Brain microvascular endothelial cell (primary cell): ENCODE data around the gene CD37.
"Not testable (repeated sequence)": the region's sequence is repeated elsewhere in the genome, so short reads cannot be mapped to it uniquely, and the experiment has no call there.

Source experiments
- DNase-seq: peaks from one replicate; pipeline ENCODE4 v3.0.0-alpha.2; 2020
- H3K27ac ChIP-seq: fragments of 250-450 bp; sonication (Bioruptor Pico); 2 replicates; pipeline ENCODE4 v1.5.1; 2020; ENCODE audit warnings: mild to moderate bottlenecking, moderate library complexity
- H3K27me3 ChIP-seq: fragments of 250-450 bp; sonication (Bioruptor Pico); replicated peaks from 2 replicates; pipeline ENCODE4 v1.5.1; 2020; ENCODE audit warnings: mild to moderate bottlenecking
- H3K36me3 ChIP-seq: fragments of 250-450 bp; sonication (Bioruptor Pico); replicated peaks from 2 replicates; pipeline ENCODE4 v1.5.1; 2020; ENCODE audit warnings: mild to moderate bottlenecking
- H3K4me3 ChIP-seq: 2 replicates; pipeline ENCODE4 v1.5.1; 2011; ENCODE audit warnings: low read depth, mild to moderate bottlenecking, control low read depth, low read length, moderate library complexity
- CTCF ChIP-seq: IDR thresholded peaks from 2 replicates; pipeline ENCODE4 v1.5.1; 2011; ENCODE audit warnings: low read depth, mild to moderate bottlenecking, moderate library complexity, low read length, control low read depth, inconsistent platforms; ENCODE audit errors: missing control alignments
- in situ Hi-C: cut with HindIII; loops from 2 replicates; pipeline ENCODE4 v1.10.0; 2017; ENCODE audit warnings: low sequenced_read_pairs, low pct_ligation_motif_present

CD37 gene

DNA sequence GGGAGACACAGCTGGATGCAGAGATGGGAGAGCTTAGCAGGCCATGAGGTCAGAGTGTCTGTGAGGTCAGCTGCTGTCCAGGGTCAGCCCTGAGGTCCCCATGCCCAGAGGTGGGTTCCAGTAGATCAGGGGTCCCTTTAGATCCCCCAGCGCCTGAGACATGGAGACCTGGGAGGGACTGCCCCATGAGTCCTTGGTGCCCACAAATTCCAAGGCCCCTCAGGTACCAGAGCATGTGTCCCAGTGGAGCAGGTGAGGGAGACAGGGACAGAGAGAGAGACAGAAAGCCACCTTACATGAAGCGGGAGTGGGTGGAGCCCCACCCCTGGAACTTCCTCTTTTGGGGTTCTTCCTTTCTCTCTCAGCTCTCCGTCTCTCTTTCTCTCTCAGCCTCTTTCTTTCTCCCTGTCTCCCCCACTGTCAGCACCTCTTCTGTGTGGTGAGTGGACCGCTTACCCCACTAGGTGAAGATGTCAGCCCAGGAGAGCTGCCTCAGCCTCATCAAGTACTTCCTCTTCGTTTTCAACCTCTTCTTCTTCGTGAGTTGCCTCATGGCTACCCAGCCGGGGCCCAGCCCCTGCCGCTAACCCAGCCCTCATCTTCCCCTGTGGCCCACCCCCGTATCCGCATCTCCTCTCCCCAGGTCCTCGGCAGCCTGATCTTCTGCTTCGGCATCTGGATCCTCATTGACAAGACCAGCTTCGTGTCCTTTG lies at the start of gene CD37:
Gene CD37 (plus strand): TSS at position 336 of the 713 bp plus-strand sequence. CDS start 135 bp downstream, at position 471.
- Histone ChIP-seq H3K4me3 (no peak within 1 kb of the TSS), H3K27ac (no peak within 1 kb of the TSS), H3K36me3 (no peaks in the 10 kb centered on the region), H3K27me3 (no peaks in the 10 kb centered on the region)
- in situ Hi-C loops = no loop called here
- TF ChIP-seq CTCF = no peak
- no peak for DNase-seq

GRCh38 chr19:49287141-49287770 lies 48.0 kb upstream of the CD37 start:
- no peaks in the 10 kb centered on the region for H3K36me3 ChIP-seq
- TF ChIP-seq CTCF = no peak
- H3K27me3 ChIP-seq = no peaks in the 10 kb centered on the region
- no peak overlapping the region for H3K4me3 ChIP-seq
- H3K27ac ChIP-seq = no peak overlapping the region
- no peak for DNase-seq
- in situ Hi-C loops = no loop called here

DNA sequence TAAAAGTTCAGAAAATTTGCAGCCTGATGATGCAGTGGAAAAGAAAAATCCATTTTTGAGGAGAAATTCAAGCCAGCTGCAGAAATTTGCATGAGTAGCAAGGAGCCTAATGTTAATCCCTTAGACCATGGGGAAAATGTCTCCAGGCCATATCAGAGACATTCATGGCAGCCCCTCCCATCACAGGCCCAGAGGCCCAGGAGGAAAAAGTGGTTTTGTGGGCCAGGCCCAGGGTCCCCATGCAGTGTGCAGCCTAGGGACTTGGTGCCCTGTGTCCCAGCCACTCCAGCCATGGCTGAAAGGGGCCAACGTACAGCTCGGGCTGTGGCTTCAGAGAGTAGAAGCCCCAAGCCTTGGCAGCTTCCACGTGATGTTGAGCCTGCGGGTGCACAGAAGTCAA lies 47.0 kb upstream of the CD37 start:
- H3K27me3 ChIP-seq, H3K4me3 ChIP-seq, DNase-seq, in situ Hi-C loops, H3K36me3 ChIP-seq, H3K27ac ChIP-seq: not testable (repeated sequence)

GRCh38 chr19:49289286-49289685 lies 45.9 kb upstream of the CD37 start:
- DNase-seq, H3K4me3 ChIP-seq, in situ Hi-C loops, H3K27me3 ChIP-seq, H3K27ac ChIP-seq, H3K36me3 ChIP-seq: not testable (repeated sequence)

GRCh38 chr19:49290517-49290916 lies 44.7 kb upstream of the CD37 start:
- no peak for TF ChIP-seq CTCF
- Histone ChIP-seq H3K36me3 (no peaks in the 10 kb centered on the region), H3K27ac (no peak overlapping the region), H3K27me3 (no peaks in the 10 kb centered on the region), H3K4me3 (no peak overlapping the region)
- in situ Hi-C loops = no loop called here
- DNase-seq = no peak

- Histone ChIP-seq H3K4me3 (no peak overlapping the region), H3K27ac (no peak overlapping the region), H3K27me3 (no peaks in the 10 kb centered on the region), H3K36me3 (no peaks in the 10 kb centered on the region)
- TF ChIP-seq CTCF = no peak
- no peak for DNase-seq
- in situ Hi-C loops = no loop called here
Measured at GRCh38 chr19:49294401-49294800, 40.8 kb upstream of the CD37 start.
